ENCODE data around the gene SHLD3.

DNA sequence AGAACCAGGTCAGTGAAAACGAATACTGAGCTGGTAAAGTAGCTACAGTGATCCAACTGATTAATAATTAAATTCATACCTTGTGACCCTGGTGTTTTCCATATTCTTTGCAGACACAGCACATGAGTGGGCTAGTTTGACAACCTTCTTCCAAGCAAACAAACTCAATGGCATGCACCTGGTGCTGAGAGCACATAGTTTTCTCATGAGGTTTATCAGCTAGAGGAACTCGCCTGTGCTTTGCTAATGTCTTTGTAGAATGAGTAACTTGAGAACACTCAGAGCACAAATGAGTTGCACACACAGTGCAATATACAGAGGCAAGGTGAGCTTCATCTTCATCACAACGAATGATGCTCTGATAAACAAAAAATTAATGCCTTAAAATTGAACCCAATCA, 13.3 kb upstream of the SHLD3 start:
- TF ChIP-seq, protein P1, sequence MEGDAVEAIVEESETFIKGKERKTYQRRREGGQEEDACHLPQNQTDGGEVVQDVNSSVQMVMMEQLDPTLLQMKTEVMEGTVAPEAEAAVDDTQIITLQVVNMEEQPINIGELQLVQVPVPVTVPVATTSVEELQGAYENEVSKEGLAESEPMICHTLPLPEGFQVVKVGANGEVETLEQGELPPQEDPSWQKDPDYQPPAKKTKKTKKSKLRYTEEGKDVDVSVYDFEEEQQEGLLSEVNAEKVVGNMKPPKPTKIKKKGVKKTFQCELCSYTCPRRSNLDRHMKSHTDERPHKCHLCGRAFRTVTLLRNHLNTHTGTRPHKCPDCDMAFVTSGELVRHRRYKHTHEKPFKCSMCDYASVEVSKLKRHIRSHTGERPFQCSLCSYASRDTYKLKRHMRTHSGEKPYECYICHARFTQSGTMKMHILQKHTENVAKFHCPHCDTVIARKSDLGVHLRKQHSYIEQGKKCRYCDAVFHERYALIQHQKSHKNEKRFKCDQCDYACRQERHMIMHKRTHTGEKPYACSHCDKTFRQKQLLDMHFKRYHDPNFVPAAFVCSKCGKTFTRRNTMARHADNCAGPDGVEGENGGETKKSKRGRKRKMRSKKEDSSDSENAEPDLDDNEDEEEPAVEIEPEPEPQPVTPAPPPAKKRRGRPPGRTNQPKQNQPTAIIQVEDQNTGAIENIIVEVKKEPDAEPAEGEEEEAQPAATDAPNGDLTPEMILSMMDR (IDR thresholded peaks at IDR 0.05), result no peak
- TF ChIP-seq POLR2A (IDR thresholded peaks at IDR 0.05), result no peak

Data from heart left ventricle (tissue), 13 donors.